T1000 (cell line): Measurements from ENCODE around the gene SCG3.

Experiments used
- DNase-seq: peaks from one replicate; lab custom pipeline; 2025; ENCODE audit warnings: mixed read lengths; lab: John Stamatoyannopoulos, UW

SCG3 gene

DNA sequence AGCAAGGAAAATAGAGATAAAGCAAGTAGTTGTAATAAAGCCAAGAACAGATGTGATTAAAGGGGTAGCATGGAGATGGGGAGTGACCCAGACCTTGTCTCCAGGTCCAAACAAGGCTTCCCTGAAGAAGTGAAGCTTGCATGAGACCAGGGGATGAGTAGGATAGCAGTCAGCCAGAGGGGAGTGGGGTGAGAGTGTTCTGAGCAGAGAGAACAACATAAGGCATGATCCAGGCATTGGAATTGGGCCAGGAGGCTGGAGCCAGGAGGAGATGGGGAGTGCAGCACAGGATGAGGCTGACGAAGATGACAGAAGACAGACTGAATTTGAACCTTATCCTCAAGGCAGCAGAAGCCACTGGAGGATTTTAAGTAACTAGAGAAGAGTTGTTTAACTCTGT is 77.3 kb downstream of the SCG3 start:
- no peak for DNase-seq

GRCh38 chr15:51759557-51760070 is 78.3 kb downstream of the SCG3 start:
- no peak for DNase-seq

DNA sequence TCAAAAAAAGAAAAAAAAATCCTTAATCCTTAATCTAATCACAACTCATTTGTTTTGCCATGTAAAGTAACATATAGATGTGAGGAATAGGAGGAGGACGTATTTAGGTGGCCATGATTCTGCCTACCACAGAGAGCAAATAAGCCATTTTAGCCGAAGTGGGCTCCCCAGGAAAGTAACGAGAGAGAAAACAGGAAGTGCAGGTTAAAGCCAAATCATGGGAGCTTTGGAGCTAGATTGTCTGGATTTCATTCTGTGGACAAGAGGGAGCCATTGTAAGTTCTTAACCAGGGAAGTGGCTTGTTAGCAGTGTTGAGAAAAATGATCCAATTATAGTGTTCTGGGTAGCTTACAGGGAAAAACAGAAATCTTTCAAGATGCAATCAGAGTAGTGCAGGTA is 79.5 kb downstream of the SCG3 start:
- no peak for DNase-seq

DNA sequence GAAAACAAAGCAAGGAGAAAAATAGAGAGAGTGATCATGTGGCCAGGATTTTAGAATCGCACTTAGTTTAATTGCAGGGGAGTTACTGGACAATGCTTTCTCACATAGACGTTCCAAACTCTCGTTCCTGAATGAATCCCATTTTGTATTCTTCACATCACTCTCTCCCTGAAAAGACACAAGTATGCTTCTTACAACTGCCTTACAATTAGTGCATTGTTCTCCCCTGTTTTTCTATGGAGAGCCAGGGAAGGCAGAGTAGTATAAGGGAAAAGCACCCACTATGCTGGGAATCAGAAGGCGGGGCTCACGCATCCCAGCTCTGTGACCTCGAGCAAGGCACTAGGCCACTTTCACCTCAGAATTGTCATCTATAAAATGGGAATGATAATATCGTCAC is 84.4 kb downstream of the SCG3 start:
- no peak for DNase-seq

GRCh38 chr15:51766341-51766740 is 85.0 kb downstream of the SCG3 start:
- DNase-seq: no peak

DNA sequence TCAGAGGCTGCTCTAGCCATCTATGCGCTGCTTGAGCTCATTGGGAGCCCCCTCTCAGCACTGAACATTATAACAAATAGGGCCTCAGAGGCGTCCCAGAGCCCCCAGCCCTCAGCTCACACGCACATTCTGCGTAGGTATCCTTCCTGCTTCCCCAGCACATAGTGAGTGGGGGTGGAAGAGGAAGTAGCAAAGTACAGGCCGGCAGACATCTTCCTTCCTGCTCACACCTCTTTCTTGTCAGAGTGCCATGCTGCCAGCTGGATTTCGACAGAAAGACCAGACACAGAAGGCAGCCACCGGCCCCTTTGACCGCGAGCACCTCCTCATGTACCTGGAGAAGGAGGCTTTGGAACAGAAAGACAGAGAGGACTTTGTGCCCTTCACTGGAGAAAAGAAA is 86.7 kb downstream of the SCG3 start:
- DNase-seq: no peak
